ENCODE measurements around the gene ZNF614.
"Not testable (repeated sequence)": the region's sequence is repeated elsewhere in the genome, so short reads cannot be mapped to it uniquely, and the experiment has no call there.

The ZNF614 gene

DNA sequence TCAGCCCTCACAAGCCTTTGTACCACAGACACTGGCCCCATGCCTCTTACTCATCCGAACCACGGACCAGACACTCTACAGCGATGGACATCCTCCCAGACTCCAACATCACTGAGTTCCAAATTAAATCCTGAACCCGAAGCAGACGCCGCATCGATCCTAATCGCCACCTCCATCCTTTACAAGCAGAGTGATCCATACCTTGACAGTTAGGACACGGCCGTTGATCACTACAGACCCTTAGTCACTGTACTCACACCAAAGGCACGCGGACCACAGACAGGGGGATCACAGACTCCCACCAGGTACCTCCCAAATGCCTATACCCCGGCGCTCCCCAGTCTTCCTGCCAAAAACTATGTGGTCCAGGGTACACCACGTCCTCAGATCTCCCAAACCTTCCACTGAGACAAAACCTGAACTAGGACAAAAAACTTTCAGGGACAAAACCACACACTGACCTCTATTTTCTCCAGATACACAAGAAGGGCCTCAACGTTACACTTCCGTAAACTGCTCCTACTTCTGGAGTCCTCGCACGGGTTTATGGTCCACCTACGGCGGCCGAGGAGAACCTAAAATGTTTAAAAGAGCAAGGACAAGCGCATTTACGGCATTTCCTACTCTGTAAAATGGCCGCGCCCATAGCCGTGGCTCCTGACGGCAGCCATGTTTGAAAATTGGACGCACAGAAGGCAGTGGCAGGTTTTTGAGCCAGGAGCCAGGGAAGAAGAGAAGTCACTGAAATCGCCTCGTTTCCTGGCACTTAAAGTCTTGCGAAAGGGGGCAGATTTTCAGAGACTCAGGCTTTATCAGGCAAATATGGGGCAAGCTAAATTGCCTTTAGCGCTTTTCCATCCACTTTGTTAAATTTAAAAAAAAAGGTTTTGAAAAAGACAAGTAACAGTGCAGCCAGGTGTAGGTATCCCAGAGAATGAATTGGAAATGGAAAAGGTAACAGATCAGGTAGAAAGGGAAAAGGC is 41.6 kb downstream of the ZNF614 start, which contains the start of gene ZNF350:
ZNF350 (minus strand) TSS at position 532 of the 983 bp plus-strand sequence. CDS start 12,480 bp downstream, outside the sequence.
- peak; percentile 82 for DNase-seq

DNA sequence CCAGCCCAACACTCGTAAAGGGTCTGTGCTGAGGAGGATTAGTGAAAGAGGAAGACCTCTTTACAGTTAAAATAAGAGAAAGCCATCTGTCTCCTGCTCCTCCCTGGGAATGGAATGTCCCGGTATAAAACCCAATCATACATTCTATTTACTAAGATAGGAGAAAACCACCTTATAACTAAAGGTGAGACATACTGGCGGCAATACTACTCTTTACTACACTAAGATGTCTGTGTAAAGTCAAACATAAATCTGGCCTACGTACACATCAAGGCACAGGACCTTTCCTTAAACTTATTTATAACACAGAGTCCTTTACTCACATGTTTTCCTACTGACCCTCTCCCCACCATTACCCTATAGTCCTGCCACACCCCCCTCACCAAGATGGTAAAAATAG is 44.8 kb downstream of the ZNF614 start:
- DNase-seq, result no peak

DNA sequence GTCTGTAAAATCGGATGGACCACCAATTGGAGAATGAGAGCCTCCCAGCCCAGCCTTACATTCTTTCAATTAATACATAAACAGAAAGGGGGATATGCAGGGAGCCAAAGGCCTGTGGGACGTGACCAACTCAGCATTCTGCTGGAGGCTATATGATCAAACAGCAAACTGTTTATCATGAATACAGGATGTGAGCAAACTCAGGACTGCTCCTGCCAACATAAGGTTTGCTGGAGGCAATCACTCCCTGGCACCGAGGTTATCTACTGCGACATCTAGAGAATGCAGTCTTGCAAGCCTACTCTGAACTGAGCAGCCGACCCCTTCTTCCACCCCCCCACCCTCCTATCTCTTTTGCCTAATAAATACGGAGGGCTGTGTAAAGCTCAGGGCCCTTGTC is 47.3 kb downstream of the ZNF614 start:
- DNase-seq, result not testable (repeated sequence)

DNA sequence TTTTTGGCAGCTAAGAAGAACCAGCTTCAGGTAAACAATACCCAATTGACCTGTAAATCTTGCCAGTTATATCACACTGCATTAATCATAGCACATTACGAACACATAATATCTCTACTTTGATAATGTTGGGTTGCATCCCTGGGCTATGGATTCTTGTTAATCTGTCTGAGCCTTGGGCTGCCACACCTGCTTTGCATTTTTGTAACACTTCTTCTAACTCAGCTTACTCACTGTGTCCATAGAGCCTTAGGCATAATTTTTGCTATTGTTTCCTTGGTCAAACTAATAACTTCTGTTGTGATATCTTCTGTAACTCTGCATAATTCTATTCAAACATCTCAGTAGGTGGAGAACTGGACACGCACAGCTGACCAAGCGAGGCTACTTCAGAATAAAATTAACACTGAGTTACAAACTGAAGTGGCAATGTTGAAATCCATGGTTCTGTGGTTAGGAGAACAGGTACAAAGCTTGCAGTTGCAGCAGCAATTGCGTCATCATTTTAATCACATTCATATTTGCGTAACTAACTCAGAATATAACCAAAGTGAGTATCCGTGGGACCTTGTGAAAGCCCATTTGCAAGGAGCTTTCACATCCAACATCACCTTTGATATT is 48.0 kb downstream of the ZNF614 start:
- no peak for DNase-seq

DNA sequence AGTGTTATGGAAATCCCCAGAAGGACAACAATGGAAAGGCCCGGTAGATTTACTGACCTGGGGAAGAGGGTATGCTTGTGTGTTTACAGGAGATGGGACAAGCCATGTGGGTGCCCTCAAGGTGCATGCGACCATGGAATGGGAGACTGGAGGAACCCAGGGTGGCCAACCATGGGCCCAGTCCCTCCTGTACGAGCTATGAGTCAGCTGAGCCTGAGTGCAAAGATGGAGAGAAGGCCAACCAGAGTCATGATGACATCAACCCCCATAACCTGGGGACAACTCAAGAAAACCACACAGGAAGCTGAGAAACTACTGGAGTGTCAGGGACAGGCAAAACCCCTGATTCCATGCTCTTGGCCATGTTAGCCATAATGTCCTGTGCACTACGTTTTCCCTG is 49.3 kb downstream of the ZNF614 start:
- DNase-seq, result no peak

DNA sequence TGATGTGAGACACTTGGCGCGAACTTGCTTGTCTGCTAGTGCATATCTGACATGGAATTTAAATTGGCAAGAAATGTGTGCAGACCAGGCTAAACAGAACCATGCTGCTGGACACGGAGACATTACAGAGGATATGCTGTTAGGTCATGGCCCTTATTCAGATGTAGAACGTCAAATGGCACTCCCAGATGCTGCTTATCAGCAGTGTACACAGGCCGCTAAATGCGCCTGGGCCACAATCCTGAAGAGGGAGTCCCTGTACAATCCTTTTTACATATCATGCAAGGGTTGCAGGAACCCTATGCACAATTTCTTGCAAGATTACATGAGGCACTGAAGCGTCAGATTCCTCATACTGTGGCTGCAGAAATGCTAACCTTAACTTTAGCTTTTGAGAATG is 50.8 kb downstream of the ZNF614 start:
- DNase-seq, result no peak

DNA sequence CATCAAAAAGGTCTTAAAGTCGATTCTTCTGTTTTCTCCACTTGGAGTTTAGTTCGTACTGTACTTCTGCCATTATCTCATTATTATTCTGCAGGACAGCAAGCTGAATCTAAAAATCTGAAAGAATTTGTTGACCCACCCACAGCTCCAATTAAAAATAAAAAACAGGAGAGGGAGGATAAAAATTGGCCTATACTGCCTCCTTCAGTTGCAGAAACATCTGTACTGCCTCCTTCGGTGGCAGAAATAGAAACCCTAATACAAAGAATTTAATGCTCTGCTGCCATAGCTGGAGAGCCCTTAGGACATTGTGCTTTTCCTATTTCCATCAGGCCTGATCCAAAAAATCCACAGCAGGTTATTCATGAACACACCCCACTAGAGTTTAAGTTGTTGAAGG is 51.3 kb downstream of the ZNF614 start:
- DNase-seq, result no peak

DNA sequence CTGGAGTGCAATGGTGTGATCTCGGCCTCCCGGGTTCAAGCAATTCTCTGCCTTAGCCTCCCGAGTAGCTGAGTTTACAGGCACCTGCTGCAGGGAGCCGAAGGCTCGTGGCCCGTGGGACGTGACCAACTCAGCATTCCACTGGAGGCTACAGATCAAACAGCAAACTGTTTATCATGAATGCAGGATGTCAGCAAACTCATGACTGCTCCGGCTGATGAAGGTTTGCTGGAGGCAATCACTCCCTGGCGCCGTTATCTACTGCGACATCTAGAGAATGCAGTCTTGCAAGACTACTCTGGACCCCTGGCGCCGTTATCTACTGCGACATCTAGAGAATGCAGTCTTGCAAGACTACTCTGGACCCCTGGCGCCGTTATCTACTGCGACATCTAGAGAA is 52.4 kb downstream of the ZNF614 start:
- not testable (repeated sequence) for DNase-seq

DNA sequence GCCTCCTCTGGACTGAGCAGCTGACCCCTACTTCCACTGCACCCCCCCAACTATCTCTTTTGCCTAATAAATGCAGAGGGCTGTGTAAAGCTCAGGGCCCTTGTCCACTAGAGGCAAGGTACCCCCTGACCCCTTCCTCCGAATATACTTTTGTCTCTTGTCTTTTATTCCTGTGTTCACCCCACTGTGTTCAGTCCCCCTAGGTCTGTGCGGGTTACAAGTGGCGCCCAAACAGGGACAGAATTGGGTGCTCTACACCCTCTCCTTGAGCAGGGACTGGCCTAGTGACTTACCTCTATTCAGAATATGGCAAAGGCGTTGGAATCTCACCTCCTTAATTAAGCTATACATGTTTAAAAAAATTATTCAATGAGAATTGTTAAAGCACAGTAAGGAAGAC is 56.6 kb downstream of the ZNF614 start:
- DNase-seq, result no peak

DNA sequence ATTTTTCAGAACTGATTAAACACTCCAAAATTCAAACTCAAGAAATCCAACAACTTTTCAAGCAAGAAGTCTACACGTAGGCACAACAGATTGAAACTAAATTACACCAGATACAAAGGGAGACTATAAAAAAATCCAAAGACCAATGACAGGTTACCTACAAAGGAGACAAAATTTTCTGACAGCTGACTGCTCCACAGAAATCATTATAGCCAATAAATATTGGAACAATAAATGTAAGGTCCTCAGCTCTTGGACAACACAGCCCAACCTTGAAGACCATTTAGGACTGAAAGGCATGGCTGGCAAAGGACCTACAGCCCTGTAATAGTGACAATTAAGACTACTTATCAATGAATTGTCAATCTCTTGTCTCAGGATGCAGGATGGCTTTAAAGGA is 57.5 kb downstream of the ZNF614 start:
- no peak for DNase-seq

DNA sequence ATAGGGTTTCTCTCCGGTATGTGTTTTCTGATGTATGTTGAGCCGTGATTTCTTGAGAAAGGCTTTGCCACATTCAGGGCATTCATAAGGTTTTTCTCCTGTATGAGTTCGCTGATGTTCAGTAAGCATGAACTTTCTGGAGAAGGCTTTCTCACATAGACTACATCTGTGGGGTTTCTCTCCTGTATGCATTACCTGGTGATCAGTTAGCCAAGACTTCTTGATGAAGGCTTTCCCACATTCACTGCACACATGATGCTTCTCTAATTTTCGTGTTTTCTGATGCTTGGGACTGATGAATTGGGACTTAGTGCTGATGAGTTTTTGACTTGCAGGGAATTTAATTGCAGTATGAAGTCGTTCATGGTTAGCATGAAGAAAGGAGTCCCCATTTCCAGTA is 62.6 kb downstream of the ZNF614 start:
- no peak for DNase-seq

Measured in stimulated activated CD4-positive, alpha-beta T cell treated with anti-CD3 and anti-CD28 coated beads, Interleukin-4, amount 100 ng/mL, for 1 hour (primary cell).